HG03095 (cell line): ENCODE results near the gene TTC3.

ENCODE experiments used
- ATAC-seq: cut with Tn5 transposase; IDR thresholded peaks from one replicate; pipeline ENCODE4 v1.9.1; 2021; ENCODE audit warnings: moderate library complexity; ENCODE audit not compliant: unreplicated experiment

TTC3 gene

GRCh38 chr21:37188825-37189224 lies 115.8 kb downstream of the TTC3 start:
- no peak for ATAC-seq

GRCh38 chr21:37192019-37192418 lies 119.0 kb downstream of the TTC3 start:
- ATAC-seq: no peak

GRCh38 chr21:37193006-37193405 lies 120.0 kb downstream of the TTC3 start:
- ATAC-seq: no peak

- ATAC-seq: no peak
Measured at GRCh38 chr21:37193676-37194075, 120.6 kb downstream of the TTC3 start.

- no peak for ATAC-seq
Measured at GRCh38 chr21:37195059-37195458, 122.0 kb downstream of the TTC3 start.

GRCh38 chr21:37195610-37196009 lies 122.6 kb downstream of the TTC3 start:
- no peak for ATAC-seq

GRCh38 chr21:37196847-37197246 lies 123.8 kb downstream of the TTC3 start:
- ATAC-seq: no peak

- no peak for ATAC-seq
Measured at GRCh38 chr21:37197746-37198145, 124.7 kb downstream of the TTC3 start.

- ATAC-seq: no peak
Measured at GRCh38 chr21:37199057-37199924, 126.2 kb downstream of the TTC3 start.

GRCh38 chr21:37200641-37201480 lies 127.8 kb downstream of the TTC3 start:
- no peak for ATAC-seq

- ATAC-seq: no peak
Measured at GRCh38 chr21:37202221-37203110, 129.4 kb downstream of the TTC3 start.

- ATAC-seq: no peak
Measured at GRCh38 chr21:37204580-37204979, 131.5 kb downstream of the TTC3 start.

GRCh38 chr21:37206496-37206895 lies 133.4 kb downstream of the TTC3 start:
- ATAC-seq: no peak

- peak; percentile 53 for ATAC-seq
Measured at GRCh38 chr21:37207441-37208009, 134.5 kb downstream of the TTC3 start.

GRCh38 chr21:37208056-37208721 lies 135.1 kb downstream of the TTC3 start:
- ATAC-seq: peak; percentile 60

- ATAC-seq: peak; percentile 26
Measured at GRCh38 chr21:37208741-37209225, 135.7 kb downstream of the TTC3 start.

GRCh38 chr21:37210130-37210529 lies 137.1 kb downstream of the TTC3 start:
- no peak for ATAC-seq

GRCh38 chr21:37210799-37211198 lies 137.7 kb downstream of the TTC3 start:
- no peak for ATAC-seq

GRCh38 chr21:37214952-37215351 lies 141.9 kb downstream of the TTC3 start:
- ATAC-seq: no peak
